Measurements from ENCODE around the gene TSPAN5.

The TSPAN5 gene

GRCh38 chr4:98618680-98619079 lies 39.7 kb downstream of the TSPAN5 start:
- H3K4me3 ChIP-seq (ENCODE audit: low read depth, low read length) = no peak overlapping the region
- TF ChIP-seq CTCF (IDR thresholded peaks at IDR 0.05; ENCODE audit: low read depth, low read length) = no peak

GRCh38 chr4:98617358-98618047 lies 40.9 kb downstream of the TSPAN5 start:
- no peak for TF ChIP-seq CTCF (IDR thresholded peaks at IDR 0.05; ENCODE audit: low read depth, low read length)

GRCh38 chr4:98615991-98616390 lies 42.4 kb downstream of the TSPAN5 start:
- no peak overlapping the region for H3K4me3 ChIP-seq (ENCODE audit: low read depth, low read length)
- no peak for TF ChIP-seq CTCF (IDR thresholded peaks at IDR 0.05; ENCODE audit: low read depth, low read length)

More at GRCh38 chr4:98617358-98618047, 40.9 kb downstream of the TSPAN5 start:
- no peak overlapping the region for H3K4me3 ChIP-seq (ENCODE audit: low read depth, low read length)

DNA sequence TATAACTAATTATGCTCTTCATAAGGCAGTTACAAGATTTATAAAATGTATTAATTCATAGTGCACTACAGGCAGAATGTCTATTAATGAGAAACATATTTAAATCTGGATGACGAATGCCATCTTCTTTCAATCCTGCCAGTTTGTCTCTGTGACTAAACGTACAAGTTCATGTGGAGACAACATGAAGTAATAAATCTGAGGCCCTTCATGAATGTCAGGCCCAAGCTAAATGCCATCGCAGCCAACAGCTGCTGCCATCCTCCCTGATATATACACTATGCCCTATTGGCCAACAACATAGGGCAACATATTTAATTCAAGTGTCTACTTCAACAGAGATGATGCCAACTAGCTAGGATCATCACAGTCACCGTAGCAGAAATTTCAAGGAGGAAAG lies 43.7 kb downstream of the TSPAN5 start:
- no peak for TF ChIP-seq CTCF (IDR thresholded peaks at IDR 0.05; ENCODE audit: low read depth, low read length)
- H3K4me3 ChIP-seq (ENCODE audit: low read depth, low read length) = no peak overlapping the region

- no peak for TF ChIP-seq CTCF (IDR thresholded peaks at IDR 0.05; ENCODE audit: low read depth, low read length)
- H3K4me3 ChIP-seq (ENCODE audit: low read depth, low read length) = no peak overlapping the region
These were observed 44.3 kb downstream of the TSPAN5 start for GRCh38 chr4:98614094-98614493.

DNA sequence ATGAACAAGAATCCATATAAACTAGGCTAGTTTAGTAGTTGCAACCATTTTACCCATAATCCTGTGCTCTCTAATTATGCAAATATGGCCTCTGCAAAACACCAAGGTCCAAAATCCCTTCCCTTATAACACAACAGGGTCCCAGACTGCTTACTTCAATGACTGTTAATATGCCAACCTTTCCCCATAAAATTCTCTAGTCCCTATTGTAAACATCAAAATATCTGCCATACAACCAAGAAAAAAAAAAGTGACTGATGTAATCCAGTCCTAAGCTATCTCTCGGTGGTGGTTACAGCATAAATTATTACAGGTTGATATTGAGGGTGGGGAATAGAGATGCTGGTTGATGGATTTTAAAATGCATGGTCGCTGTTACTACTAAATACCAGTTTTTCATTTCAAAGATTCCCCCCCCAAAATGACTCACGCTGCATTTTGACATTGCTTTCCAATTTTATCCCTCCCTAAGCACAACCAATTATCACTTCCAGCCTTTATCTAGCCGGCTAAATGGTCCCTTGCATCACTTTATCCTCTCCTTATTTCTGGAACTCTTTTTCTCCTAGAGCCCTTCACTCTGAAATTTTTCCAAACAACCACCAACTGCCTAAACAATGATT lies 44.8 kb downstream of the TSPAN5 start:
- no peak for TF ChIP-seq CTCF (IDR thresholded peaks at IDR 0.05; ENCODE audit: low read depth, low read length)
- H3K4me3 ChIP-seq (ENCODE audit: low read depth, low read length) = no peak overlapping the region

All from WI38 (cell line).